A549 (cell line): ENCODE data around the gene XPNPEP1.

Experiments used
- CBX8 ChIP-seq: fragments of 200-600 bp; sonication (generic); IDR thresholded peaks from 2 replicates; pipeline ENCODE4 v1.6.1; 2016
- CTCF ChIP-seq: fragments of >200 bp; sonication (Bioruptor Twin); formaldehyde crosslinking; IDR thresholded peaks from 3 replicates; pipeline ENCODE4 v1.5.1; 2016
- EP300 ChIP-seq, 2 experiments: fragments of >200 bp; sonication (Bioruptor Twin); formaldehyde crosslinking; IDR thresholded peaks; 2 replicates in 1 of 2; 3 replicates in 1 of 2; pipeline ENCODE4 v1.6.1; 2016 to 2017
- FOSB ChIP-seq: fragments of 250-450 bp; sonication (Bioruptor Pico); IDR thresholded peaks from 2 replicates; pipeline ENCODE4 v1.5.0; 2020; ENCODE audit warnings: mild to moderate bottlenecking, moderate library complexity
- HDAC2 ChIP-seq: fragments of 200-600 bp; sonication (generic); IDR thresholded peaks from 2 replicates; pipeline ENCODE4 v1.6.1; 2016
- NFE2L2 ChIP-seq: fragments of 150-350 bp; conservative IDR thresholded peaks from 2 replicates; pipeline ENCODE4 v1.6.1; 2014; ENCODE audit warnings: low read length
- POLR2A ChIP-seq: IDR thresholded peaks from 2 replicates; pipeline ENCODE4 v1.6.1; 2012; ENCODE audit warnings: mild to moderate bottlenecking, low read length
- USF2 ChIP-seq: fragments of 450-650 bp; IDR thresholded peaks from 2 replicates; pipeline ENCODE4 v1.6.1; 2014; ENCODE audit warnings: antibody characterized with exemption

- TF ChIP-seq CBX8, result no peak
- no peak for TF ChIP-seq EP300 (IDR thresholded peaks at IDR 0.05)
- TF ChIP-seq POLR2A, result no peak
- no peak for TF ChIP-seq FOSB (CRISPR knock-in tag)
- TF ChIP-seq HDAC2, result no peak
- TF ChIP-seq CTCF, result no peak
- no peak for TF ChIP-seq USF2
- TF ChIP-seq NFE2L2, result no peak
Measured at GRCh38 chr10:109837384-109837783, 85.9 kb downstream of the XPNPEP1 start.
